GM12864 (cell line): Measurements from ENCODE around the gene TP53BP1.

Experiments used
- DNase-seq: peaks from one replicate; pipeline ENCODE4 v3.0.0-alpha.2; 2011; ENCODE audit warnings: low read depth
- H3K4me3 ChIP-seq: 2 replicates; pipeline ENCODE4 v1.5.1; 2011; ENCODE audit warnings: mild to moderate bottlenecking, low read depth, low read length, control low read depth
- CTCF ChIP-seq: IDR thresholded peaks from 2 replicates; pipeline ENCODE4 v1.5.1; 2011; ENCODE audit warnings: low read depth, mild to moderate bottlenecking, moderate library complexity, low read length, control low read depth, inconsistent platforms; ENCODE audit errors: missing control alignments

Gene TP53BP1

GRCh38 chr15:43518197-43518761 lies 25.3 kb upstream of the TP53BP1 start:
- no peak for DNase-seq
- no peak overlapping the region for H3K4me3 ChIP-seq

DNA sequence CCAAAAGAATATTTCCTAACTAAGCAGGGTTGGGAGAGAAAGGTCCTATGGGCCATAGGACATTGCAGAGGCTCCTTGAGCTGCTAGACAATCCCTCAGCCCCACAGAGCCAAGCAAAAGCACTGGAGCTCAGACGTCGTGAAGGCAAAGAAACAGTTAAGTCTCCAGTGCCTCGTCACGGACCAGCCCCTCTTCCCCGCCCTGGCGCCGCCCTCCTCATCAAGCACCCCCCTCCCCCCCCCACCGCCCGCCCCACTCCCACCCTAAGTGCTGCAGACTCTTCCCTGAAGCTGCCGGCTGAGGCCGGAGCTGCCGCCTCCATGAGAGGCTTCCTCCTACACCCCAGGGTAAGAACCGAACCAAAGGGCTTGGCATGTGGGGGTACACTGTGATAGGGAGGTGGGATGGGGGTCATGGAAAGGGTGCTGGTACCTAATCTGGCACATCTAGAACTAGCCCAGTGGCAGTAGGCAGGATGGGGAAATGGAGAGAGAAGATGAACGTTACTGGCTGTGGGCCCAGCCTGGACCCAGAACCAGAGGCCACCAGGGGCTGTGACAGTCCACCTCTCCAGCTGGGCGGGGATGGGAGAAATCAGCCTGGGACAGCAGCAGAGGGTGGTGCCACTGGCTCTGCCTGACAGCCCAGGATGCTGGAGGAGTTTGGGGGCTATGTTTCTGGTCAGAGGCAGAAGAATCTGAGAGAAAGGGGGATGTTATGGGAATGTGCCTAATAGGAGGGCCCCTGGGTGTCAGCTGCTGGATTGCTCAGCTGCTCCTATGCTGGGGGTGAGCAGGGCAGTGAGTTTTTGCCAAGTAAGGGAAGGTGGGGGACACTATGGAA lies 24.6 kb upstream of the TP53BP1 start, which contains the start of gene MAP1A:
Gene MAP1A (plus strand): TSS at position 255 of the 843 bp plus-strand sequence. CDS start 3,866 bp downstream, outside the sequence.
- H3K4me3 ChIP-seq, result no peak within 1 kb of the TSS
- TF ChIP-seq CTCF, result no peak

More at GRCh38 chr15:43518197-43518761, 25.3 kb upstream of the TP53BP1 start:
- no peak for TF ChIP-seq CTCF

GRCh38 chr15:43516801-43517353 lies 23.9 kb upstream of the TP53BP1 start:
- DNase-seq, result no peak
- TF ChIP-seq CTCF, result no peak
- H3K4me3 ChIP-seq, result no peak overlapping the region

More for the DNA sequence above, 24.6 kb upstream of the TP53BP1 start, which contains the start of gene MAP1A:
- DNase-seq, result no peak

- no peak for TF ChIP-seq CTCF
- DNase-seq, result no peak
- no peak overlapping the region for H3K4me3 ChIP-seq
These were observed 23.2 kb upstream of the TP53BP1 start for GRCh38 chr15:43516185-43516584.

GRCh38 chr15:43515741-43516140 lies 22.8 kb upstream of the TP53BP1 start:
- no peak for DNase-seq
- TF ChIP-seq CTCF, result no peak
- no peak overlapping the region for H3K4me3 ChIP-seq

DNA sequence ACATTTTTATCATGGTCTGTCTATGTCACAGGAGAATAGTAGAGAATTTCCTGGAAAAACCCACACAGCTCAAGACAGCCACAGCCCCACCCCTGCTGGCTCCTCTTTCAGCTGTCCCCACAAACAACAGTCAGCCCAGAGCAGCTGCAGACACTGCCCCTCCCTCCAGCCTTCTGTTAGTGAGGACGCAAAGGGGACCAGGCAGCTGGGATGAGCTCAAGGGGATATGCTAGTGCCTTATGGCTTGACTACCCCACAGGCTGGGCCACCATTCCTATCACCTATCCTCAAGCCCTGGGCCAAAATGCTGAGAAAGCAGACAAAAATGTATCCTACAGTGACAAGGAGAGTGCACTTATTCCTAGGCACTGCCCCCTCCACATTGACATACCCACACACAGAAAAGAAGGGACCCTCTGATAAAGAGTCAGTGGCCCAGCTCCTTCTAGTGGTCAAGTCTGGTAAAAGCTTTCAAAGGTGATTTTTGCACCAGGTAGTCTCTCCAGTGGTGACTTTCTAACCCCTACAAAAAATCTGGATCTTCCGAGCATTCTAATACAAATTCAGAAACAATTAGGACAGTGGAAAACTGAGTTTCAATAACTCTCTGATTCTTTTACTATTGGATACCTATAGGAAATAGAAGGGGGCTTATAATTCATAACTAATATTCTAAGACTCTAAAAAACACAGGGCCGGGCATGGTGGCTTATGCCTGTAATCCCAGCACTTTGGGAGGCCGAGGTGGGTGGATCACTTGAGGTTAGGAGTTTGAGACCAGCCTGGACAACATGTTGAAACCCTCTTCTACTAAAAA lies 21.5 kb upstream of the TP53BP1 start:
- TF ChIP-seq CTCF, result peak; percentile 72
- H3K4me3 ChIP-seq, result no peak overlapping the region
- no peak for DNase-seq
